Measurements from ENCODE around the gene ANOS1.
"Not testable (repeated sequence)": the region's sequence is repeated elsewhere in the genome, so short reads cannot be mapped to it uniquely, and the experiment has no call there.

Gene ANOS1

DNA sequence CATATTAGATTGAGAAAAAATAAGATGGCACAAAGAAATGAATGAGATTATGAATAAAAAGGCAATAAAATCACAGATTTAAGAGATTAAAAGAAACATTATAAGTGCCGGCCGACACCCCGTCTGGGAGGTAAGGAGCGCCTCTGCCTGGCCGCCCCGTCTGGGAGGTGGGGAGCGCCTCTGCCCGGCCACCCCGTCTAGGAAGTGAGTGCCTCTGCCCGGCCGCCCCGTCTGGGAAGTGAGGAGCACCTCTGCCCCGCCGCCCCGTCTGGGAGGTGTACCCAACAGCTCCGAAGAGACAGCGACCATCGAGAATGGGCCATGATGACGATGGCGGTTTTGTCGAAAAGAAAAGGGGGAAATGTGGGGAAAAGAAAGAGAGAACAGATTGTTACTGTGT lies 229.8 kb downstream of the ANOS1 start:
- H3K4me3 Mint-ChIP-seq; H3K27ac Mint-ChIP-seq; H3K4me1 Mint-ChIP-seq (ENCODE audit: low read depth); H3K9me3 Mint-ChIP-seq; H3K36me3 Mint-ChIP-seq (ENCODE audit: low read depth); H3K27me3 Mint-ChIP-seq; intact Hi-C loops (cut with micrococcal nuclease): not testable (repeated sequence)

- no peaks in the 10 kb centered on the region for H3K27me3 Mint-ChIP-seq
- intact Hi-C loops (cut with micrococcal nuclease) = no loop called here
- no peak overlapping the region for H3K4me3 Mint-ChIP-seq
- H3K36me3 Mint-ChIP-seq (ENCODE audit: low read depth) = no peaks in the 10 kb centered on the region
- H3K27ac Mint-ChIP-seq = no peak overlapping the region
- peaks cover 9% of the 10 kb centered on the region for H3K9me3 Mint-ChIP-seq
- no peaks in the 10 kb centered on the region for H3K4me1 Mint-ChIP-seq (ENCODE audit: low read depth)
These were observed 231.7 kb downstream of the ANOS1 start for GRCh38 chrX:8500203-8500602.

DNA sequence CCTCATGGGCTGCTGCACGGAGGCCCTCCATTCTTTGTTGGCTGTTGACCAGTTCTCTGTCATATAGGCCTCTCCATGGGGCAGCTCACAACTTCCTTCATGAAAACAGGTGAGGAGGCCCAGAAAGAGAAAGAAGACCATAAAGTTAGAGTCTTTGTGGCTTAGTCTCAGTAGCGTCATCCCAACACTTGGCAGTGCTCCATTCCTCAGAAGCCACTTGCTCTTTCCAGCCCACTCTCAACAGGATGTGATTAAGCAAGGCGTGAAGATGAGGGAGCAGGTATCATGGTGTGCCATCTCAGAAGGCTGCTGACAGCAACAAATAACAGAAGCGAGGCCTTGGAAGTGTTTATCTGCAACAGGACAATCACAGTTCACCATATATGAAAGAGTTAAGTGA lies 236.9 kb downstream of the ANOS1 start:
- H3K4me1 Mint-ChIP-seq (ENCODE audit: low read depth); intact Hi-C loops (cut with micrococcal nuclease); H3K4me3 Mint-ChIP-seq: not testable (repeated sequence)

GRCh38 chrX:8484360-8484949 lies 247.5 kb downstream of the ANOS1 start:
- H3K27ac Mint-ChIP-seq = no peak overlapping the region
- H3K4me1 Mint-ChIP-seq (ENCODE audit: low read depth) = no peaks in the 10 kb centered on the region
- no peaks in the 10 kb centered on the region for H3K27me3 Mint-ChIP-seq
- no peak overlapping the region for H3K4me3 Mint-ChIP-seq
- no peaks in the 10 kb centered on the region for H3K9me3 Mint-ChIP-seq
- intact Hi-C loops (cut with micrococcal nuclease) = no loop called here
- no peaks in the 10 kb centered on the region for H3K36me3 Mint-ChIP-seq (ENCODE audit: low read depth)

More for the DNA sequence above, 236.9 kb downstream of the ANOS1 start:
- not testable (repeated sequence) for H3K9me3 Mint-ChIP-seq; H3K27me3 Mint-ChIP-seq; H3K27ac Mint-ChIP-seq; H3K36me3 Mint-ChIP-seq (ENCODE audit: low read depth)

All from dendritic cell treated with granulocyte-macrophage colony-stimulating factor and Interleukin-4, amounts not matched to agents 40 ng/mL and 50 ng/mL, for 4 days (primary cell).